ENCODE data around the gene NTN3. TPM values are rescaled to one million over a fixed set of nuclear protein-coding genes. Genes with fewer than 3 reads are reported as not detected.
A peak's percentile ranks its signal among the peaks of the same experiment; 100 is the strongest.

NTN3 gene
- total RNA-seq, 2 experiments from 2014 or later = not detected

- peaks cover 12% of the 10 kb centered on the region for H3K4me1 Mint-ChIP-seq (ENCODE audit: low read depth)
- ATAC-seq (ENCODE audit: poor library complexity) (no peak), DNase-seq (peak in 1 of 14 experiments; percentile 23)
- no peak overlapping the region for H3K4me3 Mint-ChIP-seq
- Histone ChIP-seq H3K36me3 (ENCODE audit: insufficient read depth, low read length) (no peaks in the 10 kb centered on the region), H3K4me3 (ENCODE audit: low read length) (no peak overlapping the region), H3K9me3 (ENCODE audit: control insufficient read depth in 1 of 2, insufficient read depth in 1 of 2, low read length in 2 of 2) (no peaks in the 10 kb centered on the region), H3K27me3 (ENCODE audit: control insufficient read depth in 1 of 2, insufficient read depth in 2 of 2, low read length in 2 of 2) (no peaks in the 10 kb centered on the region), H3K27ac (ENCODE audit: low read depth in 1 of 2, low read length in 2 of 2) (no peak overlapping the region), H3K4me1 (ENCODE audit: insufficient read depth, low read length) (peaks cover 17% of the 10 kb centered on the region)
- no peak overlapping the region for H3K27ac Mint-ChIP-seq
- TF ChIP-seq CTCF (IDR thresholded peaks at IDR 0.05) = no peak
- no peaks in the 10 kb centered on the region for H3K36me3 Mint-ChIP-seq (ENCODE audit: low read depth)
- no peaks in the 10 kb centered on the region for H3K9me3 Mint-ChIP-seq
- ChIA-PET POLR2A (interaction anchor here (1.0 to 1.1 kb wide), 2 partner anchors 51 to 216 kb away, joined by 3 read pairs; partner anchors contain the start of gene PDPK1), CTCF (interaction anchor here (1.2 to 1.7 kb wide), 2 partner anchors 15 to 146 kb away, joined by 4 to 7 read pairs; partner anchors contain the start of gene ABCA3)
- H3K27me3 Mint-ChIP-seq = no peaks in the 10 kb centered on the region
- intact Hi-C loops (cut with DNase I, micrococcal nuclease) = loop anchor here (5.0 kb wide), 4 partner anchors 54 to 459 kb away; partner anchors contain the start of genes CASKIN1 (in 1 of the 2), CCNF (in 1 of the 2) and NHERF2 (in 1 of the 2)
These were observed 14.9 kb downstream of the NTN3 start for GRCh38 chr16:2485811-2486507.

- no peaks in the 10 kb centered on the region for H3K36me3 Mint-ChIP-seq (ENCODE audit: low read depth)
- peak overlapping the region; percentile 13 for H3K4me3 Mint-ChIP-seq
- TF ChIP-seq CTCF (IDR thresholded peaks at IDR 0.05) = peak; percentile 65
- peak overlapping the region; percentile 61 for H3K27ac Mint-ChIP-seq
- ATAC-seq (ENCODE audit: poor library complexity) (peak; percentile 99), DNase-seq (peak; percentile 67 to 93 (median 79))
- H3K27me3 ChIP-seq (ENCODE audit: control insufficient read depth in 1 of 2, insufficient read depth in 2 of 2, low read length in 2 of 2) = no peaks in the 10 kb centered on the region
- POLR2A ChIA-PET = interaction anchor here (1.0 to 1.9 kb wide), 4 partner anchors 12 to 292 kb away, joined by 3 to 5 read pairs (median 3); partner anchors contain the start of genes PDPK1 and TBC1D24
- peaks cover 12% of the 10 kb centered on the region for H3K4me1 Mint-ChIP-seq (ENCODE audit: low read depth)
- H3K4me1 ChIP-seq (ENCODE audit: insufficient read depth, low read length) = peaks cover 17% of the 10 kb centered on the region
- H3K27ac ChIP-seq (ENCODE audit: low read depth in 1 of 2, low read length in 2 of 2) = no peak overlapping the region
- H3K9me3 Mint-ChIP-seq = no peaks in the 10 kb centered on the region
- CTCF ChIA-PET = interaction anchor here (0.6 to 1.7 kb wide), 6 partner anchors 9 to 149 kb away, joined by 3 to 7 read pairs (median 4); partner anchors contain the start of genes ABCA3 and CCNF
- no peaks in the 10 kb centered on the region for H3K27me3 Mint-ChIP-seq
- H3K9me3 ChIP-seq (ENCODE audit: control insufficient read depth in 1 of 2, insufficient read depth in 1 of 2, low read length in 2 of 2) = no peaks in the 10 kb centered on the region
- H3K4me3 ChIP-seq (ENCODE audit: low read length) = no peak overlapping the region
- H3K36me3 ChIP-seq (ENCODE audit: insufficient read depth, low read length) = no peaks in the 10 kb centered on the region
- intact Hi-C loops (cut with DNase I, micrococcal nuclease) = loop anchor here (1.0 to 5.0 kb wide), 5 partner anchors 55 to 460 kb away; partner anchors contain the start of genes ABCA3 (in 2 of the 2), CASKIN1 (in 1 of the 2), CCNF (in 1 of the 2) and NHERF2 (in 1 of the 2)
These were observed 15.8 kb downstream of the NTN3 start for GRCh38 chr16:2486645-2487516.

GRCh38 chr16:2487517-2487842, 16.4 kb downstream of the NTN3 start:
- intact Hi-C loops (cut with DNase I, micrococcal nuclease) = loop anchor here (1.0 to 5.0 kb wide), 5 partner anchors 55 to 460 kb away; partner anchors contain the start of genes ABCA3 (in 2 of the 2), CASKIN1 (in 1 of the 2), CCNF (in 1 of the 2) and NHERF2 (in 1 of the 2)
- no peaks in the 10 kb centered on the region for H3K36me3 ChIP-seq (ENCODE audit: insufficient read depth, low read length)
- no peak overlapping the region for H3K4me3 ChIP-seq (ENCODE audit: low read length)
- H3K9me3 Mint-ChIP-seq = no peaks in the 10 kb centered on the region
- no peaks in the 10 kb centered on the region for H3K27me3 Mint-ChIP-seq
- no peak for DNase-seq
- CTCF ChIA-PET = interaction anchor here (1.7 kb wide), 1 partner anchor 147 kb away, joined by 7 read pairs; the partner anchor contains the start of gene ABCA3
- H3K36me3 Mint-ChIP-seq (ENCODE audit: low read depth) = no peaks in the 10 kb centered on the region
- peak overlapping the region; percentile 61 for H3K27ac Mint-ChIP-seq
- POLR2A ChIA-PET = interaction anchor here (0.9 to 1.9 kb wide), 3 partner anchors 13 to 293 kb away, joined by 3 to 5 read pairs (median 3); partner anchors contain the start of gene TBC1D24
- peak; percentile 23 for TF ChIP-seq CTCF (IDR thresholded peaks at IDR 0.05)
- H3K4me3 Mint-ChIP-seq = no peak overlapping the region
- H3K9me3 ChIP-seq (ENCODE audit: control insufficient read depth in 1 of 2, insufficient read depth in 1 of 2, low read length in 2 of 2) = no peaks in the 10 kb centered on the region
- peaks cover 12% of the 10 kb centered on the region for H3K4me1 Mint-ChIP-seq (ENCODE audit: low read depth)
- H3K27me3 ChIP-seq (ENCODE audit: control insufficient read depth in 1 of 2, insufficient read depth in 2 of 2, low read length in 2 of 2) = no peaks in the 10 kb centered on the region
- no peak for ATAC-seq (ENCODE audit: poor library complexity)
- H3K27ac ChIP-seq (ENCODE audit: low read depth in 1 of 2, low read length in 2 of 2) = no peak overlapping the region
- H3K4me1 ChIP-seq (ENCODE audit: insufficient read depth, low read length) = peaks cover 17% of the 10 kb centered on the region

Measured in CD4-positive, alpha-beta T cell (primary cell).